Measurements from ENCODE around the gene CACNG7.

DNA sequence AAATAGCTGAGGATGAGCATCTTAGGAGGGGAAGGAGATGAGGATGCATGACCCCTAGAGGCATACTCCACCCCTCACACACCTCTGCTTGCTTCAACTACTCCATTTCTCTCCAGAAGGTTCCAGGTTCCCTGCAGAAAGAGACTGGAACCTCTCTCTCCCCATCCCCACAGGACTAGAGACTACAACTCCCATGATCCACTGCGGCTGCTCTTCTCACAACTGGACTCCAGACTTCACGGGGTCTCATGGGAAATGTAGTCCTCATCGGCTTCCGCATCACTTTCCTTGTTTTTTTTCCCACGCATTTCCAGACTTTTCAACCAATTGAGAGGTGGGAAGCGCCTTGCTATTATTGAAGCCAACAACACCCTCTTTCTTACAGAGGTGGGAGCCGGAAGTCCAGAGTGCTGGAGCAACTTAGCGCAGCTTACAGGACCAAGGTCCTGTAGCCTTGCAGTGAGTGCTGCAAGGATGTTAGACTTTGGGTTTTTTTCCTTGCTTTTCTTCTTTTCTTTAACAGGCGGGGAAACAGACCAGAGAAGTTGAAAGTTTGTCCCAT lies 68.4 kb downstream of the CACNG7 start:
- TF ChIP-seq POLR2A (IDR thresholded peaks at IDR 0.05) (no peak), CTCF (IDR thresholded peaks at IDR 0.05) (no peak)
